Stimulated activated CD4-positive, alpha-beta T cell treated with anti-CD3 and anti-CD28 coated beads, Interleukin-4, amount 100 ng/mL, for 48 hours (primary cell): ENCODE data around the gene CDX1.
A peak's percentile ranks its signal among the peaks of the same experiment; 100 is the strongest.

Source experiments
- DNase-seq, 2 donors: peaks; one replicate each; pipeline ENCODE4 v3.0.0-alpha.2; 2020; ENCODE audit warnings: low read depth in 2 of 2

Gene CDX1

DNA sequence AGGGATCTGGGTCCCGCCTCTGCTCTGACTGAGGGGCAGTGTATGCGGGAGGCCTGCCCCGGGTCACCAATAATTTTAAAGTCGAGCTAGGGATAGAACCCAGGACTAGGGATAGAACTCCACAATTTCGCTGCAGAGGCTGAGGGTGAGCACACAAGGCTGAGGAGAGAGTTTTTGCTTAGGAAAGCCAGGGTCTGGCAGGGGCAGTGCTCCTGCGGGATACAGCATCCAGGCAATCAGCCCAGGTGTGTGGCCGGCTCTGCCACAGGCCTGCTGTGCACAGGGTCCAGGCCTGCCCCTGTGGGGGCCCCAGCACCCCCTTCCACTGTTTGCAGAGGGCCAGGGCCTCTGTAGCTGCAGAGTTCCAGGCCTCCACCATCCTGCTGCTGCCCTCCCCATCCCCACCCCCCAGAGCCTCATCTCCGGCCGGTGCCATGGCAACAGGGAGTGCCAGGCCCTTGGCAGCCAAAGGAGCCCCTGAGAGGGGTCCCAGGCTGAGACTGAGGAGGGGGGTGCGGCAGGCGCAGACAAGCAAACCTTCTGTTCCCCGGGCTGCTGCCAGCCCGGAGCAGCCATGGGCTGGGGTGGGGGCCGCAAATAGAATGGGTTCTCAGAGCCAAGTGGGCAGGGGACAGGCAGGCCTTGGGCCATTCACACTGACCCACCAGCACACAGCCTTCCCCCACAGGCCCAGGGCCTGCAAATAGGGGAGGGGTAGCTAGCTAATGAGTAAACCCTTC, 19.5 kb upstream of the CDX1 start:
- DNase-seq: no peak

DNA sequence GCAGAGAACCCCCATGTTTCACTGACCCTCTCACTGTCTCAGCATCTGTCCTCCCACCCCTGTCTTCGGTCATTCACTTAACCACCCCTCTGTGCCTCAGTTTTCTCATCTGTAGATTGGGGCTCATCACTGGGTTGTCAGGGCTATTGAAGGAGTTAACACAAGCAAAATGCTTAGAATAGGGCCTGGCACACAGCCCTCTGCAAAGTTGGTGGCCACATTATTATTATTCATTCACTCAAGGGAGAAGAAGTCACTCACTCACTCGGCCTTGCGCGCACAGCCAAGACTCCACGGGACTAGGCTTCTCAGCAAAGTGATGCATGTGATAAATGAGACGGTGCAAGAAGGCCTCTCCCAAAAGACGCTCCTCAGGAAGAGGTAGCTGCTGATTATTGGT, 18.9 kb upstream of the CDX1 start:
- no peak for DNase-seq

DNA sequence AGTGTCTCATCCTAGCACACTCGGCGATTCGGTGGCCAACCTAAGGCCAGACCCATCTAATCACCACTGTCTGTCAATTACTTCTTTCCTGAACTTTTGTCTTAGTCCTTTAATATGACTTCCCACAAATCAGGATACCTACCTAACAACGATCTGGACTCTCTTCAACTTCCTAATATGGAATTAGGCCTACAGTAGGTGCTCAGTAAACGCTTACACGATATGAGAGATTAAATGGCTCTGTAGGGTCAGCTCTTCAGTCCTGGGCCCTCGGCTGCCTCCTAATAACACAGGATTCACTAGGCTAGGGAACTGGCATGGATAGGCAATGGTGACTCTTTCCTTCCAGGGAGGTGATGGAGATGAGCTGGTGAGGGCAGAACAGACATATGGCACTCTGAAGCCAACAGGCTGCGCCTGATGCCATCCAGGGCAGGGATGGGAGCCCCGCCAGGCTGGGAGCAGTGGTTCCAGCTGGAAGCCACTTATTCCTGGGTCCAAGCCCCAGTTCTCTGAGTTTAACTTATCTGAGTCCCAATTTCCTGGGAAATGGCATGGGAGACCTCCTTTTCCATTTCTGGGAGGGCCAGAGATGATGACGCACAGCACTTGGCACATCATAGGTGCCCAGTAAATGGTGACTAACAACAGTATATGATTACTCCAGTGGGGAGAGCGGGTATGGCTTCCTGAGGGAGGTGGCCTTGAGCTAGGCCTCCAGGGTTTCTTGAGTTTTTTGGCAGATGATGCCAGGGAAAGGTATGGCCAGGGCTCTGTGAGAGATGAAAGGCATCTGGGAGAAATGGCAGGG, 18.3 kb upstream of the CDX1 start:
- no peak for DNase-seq

DNA sequence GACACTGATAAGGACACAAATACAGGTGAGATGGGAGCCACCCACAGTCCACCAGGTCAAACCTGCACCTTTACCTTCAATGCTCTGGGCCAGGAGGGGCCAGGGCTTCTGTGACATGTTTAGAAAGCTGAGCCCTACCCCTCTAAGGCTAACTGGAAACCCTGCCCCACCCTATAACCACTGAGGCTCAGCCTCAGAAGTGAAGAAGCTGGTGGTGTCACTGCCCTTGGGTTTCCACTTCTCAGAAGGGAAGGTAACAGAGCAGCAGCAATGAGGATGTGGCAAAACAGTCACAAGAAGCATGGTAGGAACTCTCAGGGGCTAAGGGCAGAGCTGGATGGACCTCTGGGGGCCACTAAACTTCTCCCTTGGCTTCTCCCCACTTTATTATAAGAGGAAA, 17.0 kb upstream of the CDX1 start:
- no peak for DNase-seq

DNA sequence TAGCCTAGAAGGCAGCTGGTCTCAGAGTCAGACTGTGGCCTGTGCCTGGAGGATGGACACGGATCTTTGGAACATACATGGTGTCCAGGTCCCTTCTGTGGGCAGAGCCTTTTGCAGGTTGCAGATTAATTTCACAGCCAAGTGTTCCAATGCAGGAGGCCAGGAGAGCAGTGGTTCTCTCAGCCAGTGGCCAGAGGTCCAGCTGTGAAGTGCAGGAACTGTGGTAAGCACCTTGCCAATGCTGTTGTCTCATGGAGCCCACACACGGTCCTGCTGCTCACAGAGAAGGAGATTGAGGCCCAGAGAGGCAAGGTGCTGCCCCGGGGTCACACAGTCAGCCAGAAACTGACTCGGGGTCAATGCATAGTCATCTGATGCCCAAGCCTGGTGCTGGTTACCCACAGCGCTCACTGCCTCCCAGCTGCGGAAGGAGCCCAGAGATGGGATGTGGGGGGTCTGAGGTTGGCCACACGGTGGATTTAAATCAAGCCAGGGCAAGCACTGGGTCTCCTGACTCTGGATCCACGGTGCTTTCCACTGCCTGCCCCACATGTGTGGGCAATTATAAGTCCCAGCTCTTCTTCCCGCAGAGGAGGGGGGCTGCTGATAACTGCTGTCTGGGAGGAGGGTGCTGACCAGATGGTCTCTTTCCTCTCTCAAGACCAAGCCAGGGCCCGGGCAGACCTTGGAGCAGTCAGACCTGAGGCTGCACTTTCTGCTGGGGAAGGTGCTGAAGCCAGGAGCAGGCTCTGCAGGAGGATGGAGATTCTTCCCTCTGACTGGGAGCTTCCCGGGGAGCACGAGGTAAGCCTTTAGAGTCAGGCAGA, 13.7 kb upstream of the CDX1 start:
- no peak for DNase-seq

DNA sequence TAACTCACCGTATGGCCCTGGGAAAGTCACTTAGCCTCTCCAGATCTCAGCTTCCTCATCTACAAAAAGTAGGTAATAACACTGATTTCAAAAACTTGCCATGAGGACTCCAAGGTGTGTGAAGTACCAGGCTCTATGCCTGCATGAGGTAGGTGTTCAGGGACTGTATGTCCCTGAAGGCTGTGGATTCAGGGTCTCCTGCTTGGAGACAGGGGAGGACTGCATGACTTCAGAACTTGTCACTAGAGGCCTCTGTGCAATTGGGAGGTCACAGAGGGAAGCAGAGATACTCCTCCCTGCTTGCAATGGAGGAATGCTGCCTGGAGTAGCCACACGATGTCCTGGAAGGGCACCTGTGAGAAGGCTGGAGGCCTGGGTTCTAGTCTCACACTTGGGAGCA, 13.1 kb upstream of the CDX1 start:
- no peak for DNase-seq

DNA sequence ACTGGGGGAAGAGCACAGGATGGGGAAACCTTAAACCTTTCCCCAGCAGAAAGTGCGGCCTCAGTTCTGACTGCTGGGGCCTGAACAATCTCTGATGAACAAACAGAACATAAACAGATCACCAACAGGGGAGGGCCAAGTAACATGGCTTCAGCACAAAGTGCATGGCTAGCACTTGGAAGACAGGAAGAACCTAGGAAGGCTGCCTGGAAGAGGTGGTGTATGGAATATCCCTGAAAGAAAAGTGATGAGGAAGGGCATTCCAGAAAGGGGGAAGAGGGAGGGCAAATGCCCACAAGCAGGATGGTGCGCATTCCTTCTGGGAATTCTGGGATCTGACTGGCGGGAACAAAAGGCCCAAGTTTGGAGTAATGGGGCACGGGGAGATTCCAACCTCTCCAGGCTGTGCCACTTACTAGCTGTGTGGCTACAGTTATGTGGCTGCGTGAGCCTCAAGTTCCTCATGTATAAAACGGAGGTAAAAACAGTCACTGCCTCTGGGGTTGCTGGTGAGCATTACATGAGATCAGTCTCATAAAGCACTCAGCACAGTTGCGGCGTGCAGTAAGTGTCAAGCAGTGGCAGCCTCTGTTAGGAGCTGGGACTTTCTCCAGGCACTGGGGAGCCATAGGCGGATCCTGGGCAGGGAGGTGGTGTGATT, 12.5 kb upstream of the CDX1 start:
- no peak for DNase-seq

DNA sequence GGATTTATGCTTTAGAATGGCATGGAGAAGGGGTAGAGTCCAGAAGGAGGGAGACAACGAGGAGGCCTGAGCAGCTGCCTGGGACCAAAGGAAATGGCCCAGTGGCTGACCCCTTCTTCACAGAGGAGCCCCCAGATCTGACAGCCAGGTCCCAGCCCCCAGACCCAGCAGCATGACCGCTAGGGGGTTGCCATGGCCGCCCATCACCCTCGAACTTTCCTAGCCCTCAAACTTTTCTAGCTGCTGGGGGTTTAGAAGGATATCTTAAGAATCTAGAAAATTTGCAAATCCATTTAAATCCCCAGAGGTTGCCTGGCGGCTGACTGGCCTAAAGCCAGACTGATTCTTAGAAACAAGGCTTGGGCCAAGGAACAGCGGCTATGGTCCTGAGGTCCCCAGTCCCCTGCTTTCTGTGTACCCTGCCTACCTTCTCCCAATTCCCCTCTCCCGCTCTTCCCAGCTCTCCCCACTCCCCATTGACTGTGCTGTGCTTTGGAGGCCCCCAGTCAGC, 11.9 kb upstream of the CDX1 start:
- no peak for DNase-seq

DNA sequence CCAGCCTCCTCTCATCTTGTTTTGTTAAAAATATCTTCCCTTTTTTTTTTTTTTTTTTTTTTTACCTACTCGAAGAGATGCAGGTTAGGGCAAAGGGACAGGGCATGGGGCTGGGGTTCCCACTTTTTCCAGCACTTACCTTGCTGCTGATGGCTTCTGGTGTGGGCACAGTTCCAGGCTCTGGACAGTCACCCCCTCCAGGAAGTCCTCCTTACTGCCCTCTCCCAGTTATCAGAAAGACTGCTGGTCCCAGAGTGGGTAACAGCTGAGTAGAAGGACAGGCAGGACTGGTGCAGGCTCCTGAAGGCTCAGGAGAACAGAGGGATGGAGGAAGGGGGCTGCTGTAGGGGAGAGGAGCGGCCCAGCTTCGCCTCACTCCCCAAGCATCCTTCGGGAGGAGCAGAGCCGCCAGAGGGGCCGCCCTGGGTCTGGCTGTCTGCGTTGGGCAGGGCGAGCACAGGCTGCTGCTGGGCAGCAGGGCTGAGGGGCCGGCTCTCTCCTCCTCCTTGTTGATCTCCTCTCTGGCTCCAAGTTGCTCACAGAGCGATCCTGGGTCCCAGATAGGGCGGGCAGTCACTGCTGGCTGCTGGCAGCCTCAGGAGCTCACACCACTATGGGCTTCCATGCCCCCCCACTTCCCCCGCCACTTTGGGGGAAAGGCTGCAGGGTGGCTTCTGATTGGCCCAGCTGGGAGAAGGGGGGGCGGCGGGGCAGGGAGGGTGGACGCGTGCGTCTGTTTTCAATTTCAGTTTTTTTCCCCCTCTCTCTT, 11.1 kb upstream of the CDX1 start, which contains the start of gene PDGFRB:
Gene PDGFRB, minus strand, starts transcription at position 588 of the 769 bp plus-strand sequence. CDS start 18,798 bp downstream, outside the sequence.
- DNase-seq: peak in 1 of 2 donors; percentile 5

DNA sequence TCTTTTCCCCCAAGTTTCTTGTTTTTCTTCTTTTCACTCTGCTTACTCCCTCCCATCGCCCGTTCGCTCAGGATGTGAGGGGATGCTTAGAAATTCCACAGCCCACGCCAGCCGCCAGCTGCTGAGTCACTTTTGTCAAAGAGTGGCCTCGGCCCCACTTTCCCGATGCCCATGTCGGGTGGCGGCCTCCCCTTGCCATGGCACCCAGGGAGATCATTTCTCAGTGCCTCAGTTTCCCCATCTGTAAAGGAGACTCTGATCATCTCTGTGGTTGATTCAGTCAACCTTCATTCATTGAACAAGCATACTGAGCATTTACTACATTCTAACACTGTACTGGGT, 10.6 kb upstream of the CDX1 start:
- DNase-seq: no peak

DNA sequence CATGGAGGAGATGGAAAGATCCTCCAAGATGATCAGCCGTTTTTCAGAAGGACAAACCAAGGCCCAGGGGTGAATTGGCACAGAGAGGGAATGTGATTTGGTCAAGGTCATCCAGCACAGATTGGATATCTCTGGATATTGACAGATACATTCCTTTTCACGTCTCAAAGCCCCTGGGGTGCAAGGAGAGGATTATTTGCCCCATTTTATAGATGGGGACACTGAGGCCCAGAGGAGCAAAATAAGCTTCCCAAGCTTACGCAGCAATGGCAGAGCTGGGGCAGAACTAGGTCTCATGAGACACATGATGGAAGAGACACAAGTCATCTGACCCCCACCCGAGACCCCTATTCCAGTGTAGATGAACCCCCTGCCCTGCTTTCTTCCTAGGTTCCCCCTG, 10.0 kb upstream of the CDX1 start:
- DNase-seq: no peak

DNA sequence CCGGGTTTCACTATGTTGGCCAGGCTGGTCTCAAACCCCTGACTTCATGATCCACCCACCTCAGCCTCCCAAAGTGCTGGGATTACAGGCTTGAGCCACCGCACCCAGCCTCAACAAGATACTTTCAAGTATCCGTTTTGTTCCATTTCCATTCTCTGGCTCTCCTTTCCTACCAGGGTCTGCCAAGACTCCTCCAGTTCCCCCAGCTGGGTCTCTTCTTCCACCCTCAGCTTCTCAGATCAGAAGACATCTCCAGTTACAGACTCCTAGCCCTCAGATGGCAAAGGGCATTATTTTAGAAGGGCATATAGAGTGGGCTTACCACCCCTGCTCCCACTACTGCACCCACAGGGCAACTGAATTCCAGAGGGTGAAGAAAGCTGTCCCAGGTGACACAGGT, 9.4 kb upstream of the CDX1 start:
- no peak for DNase-seq

DNA sequence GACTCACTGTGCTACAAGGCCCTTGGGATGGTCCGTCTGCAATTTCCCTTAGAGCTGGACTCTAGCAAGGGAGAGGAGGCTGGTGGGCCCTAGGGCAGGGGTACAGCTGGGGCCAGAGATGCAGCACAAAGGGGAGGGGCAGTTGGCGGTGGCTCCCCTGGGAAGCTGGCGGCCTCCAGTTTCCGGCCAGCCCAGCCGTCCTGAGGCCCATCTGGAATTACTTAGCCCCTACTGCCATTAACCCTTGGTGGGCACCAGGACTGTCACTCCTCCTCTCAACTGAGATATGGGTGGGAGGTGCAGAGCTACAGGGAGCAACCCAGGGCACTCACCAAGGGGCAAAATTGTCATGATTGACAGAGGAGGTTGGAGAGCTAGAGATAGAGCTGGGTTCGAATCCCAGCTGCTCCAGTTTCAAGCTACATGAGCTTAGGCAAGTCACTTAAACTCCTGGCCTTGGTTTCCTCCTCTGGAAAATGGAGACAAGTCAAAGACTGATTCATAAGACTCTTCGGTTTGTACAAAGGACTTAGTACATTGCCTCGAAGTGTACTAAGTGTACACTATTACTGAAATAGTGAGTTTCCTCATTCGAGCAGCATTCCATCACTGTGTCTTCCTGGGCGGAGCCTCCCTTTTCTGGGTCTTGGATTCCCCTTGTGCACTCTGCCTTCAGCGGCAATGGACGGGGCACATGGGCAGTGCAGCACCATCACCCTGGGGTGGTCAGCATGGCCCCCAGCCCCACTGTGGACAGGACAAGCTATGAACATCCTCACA, 8.2 kb upstream of the CDX1 start:
- DNase-seq: no peak

DNA sequence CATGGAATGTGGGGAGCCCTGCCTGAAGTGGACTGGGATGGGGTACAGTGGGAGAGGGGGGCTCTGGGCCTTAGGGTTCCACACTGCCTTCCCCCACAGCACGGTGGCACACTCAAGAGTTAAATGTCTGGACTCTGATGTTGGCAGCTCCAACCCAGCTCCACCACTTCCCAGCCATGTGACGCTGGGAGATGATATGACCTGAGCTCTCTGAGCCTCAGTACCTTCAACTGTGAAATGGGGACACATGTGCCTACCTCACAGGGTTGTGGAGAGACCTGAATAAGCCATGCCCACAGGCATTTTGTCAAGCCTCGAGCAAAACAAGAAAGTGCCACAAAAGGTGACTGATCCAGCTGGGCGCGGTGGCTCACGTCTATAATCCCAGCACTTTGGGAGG, 7.5 kb upstream of the CDX1 start:
- DNase-seq: no peak

DNA sequence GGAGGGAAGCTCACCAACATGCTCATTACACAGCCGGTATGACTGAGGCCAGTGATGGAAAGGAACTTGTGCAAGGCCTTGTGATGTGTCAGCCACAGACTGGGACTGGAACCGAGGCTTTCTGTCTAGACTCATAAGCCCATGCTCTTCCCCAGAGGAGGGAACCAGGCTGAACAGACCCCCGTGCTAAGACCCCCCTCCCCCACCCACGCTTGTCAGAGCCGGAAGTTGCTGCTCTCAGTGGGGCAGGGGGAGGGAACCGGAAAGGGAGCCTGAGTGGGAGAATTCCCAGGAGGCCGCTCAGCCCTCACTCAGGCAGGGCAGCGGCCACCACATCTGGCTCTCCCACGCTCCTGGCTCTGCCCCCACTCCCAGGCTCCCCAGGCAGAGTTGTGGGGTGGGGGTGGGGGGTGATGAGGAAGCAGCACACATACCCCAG, 6.8 kb upstream of the CDX1 start:
- no peak for DNase-seq

DNA sequence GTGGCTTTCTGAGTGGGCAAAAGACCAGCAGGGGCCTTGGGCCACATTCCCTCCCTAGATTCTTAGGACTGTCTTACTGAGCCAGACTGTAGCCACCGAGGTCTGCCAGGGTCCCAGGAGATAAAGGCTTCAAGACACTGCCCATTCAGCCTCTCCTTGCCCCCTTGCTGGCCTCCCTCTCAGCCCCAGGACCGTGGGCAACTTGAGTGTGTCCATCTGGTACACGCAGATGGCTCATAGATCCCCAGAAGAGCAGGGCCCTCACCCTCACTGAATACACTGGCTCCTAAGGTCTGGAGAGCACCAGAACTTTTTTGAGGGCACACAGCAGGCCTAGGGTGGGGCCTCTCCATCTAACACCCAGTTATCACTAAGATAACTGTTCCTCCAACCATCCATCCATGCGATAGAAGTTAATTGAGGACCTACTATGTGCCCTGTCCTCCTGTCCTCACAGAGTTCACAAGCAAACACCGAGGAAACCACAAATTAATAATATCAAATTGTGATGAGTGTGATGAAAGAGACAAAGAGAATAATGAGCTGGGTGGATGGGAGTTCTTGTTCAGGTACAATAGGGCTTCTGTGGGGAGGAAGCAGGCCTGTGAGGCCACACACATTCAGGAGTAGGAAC, 6.0 kb upstream of the CDX1 start:
- no peak for DNase-seq

DNA sequence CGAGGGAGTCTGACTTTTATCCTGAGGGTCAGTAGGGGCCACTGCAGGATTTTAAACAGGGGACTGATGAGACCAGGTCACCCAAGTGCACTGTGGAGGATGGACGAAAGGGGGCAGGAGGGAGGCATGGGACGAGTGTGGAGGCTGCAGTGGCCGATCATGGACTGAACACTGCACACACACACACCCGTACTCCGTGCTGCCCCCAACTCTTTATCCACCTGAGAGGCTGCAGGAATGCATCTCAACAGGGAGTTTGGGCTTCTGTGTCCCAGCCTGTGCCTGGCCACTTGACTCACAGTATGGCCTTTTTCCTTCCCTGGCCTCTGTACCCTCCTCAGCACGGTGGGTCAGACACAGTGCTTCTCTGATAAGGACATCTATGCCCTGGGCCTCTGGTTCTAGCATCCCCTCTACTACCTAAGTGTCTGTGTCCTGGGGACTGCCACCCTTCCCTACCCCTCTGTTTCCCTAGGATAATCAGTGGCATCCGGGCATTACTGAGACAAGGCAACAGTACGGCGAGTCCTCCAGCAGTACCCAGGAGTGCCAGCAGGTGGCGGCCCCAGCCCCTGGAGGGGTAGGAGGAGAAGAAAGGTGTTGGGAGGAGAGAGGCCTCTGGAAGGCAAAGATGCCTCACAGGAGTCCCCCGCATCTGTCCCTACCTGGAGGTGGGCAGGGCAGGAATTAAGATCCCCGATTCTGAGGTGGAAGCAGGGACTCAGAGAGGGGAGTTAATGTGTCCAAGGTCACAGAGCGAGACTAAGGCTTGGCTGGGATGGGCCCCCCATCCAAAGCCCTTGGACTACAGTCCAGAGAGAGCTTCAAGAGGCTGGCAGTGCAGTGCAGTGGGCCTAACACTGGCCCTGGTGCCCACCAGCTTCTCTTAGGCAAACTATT, 5.1 kb upstream of the CDX1 start:
- DNase-seq: peak; percentile 68 to 91

DNA sequence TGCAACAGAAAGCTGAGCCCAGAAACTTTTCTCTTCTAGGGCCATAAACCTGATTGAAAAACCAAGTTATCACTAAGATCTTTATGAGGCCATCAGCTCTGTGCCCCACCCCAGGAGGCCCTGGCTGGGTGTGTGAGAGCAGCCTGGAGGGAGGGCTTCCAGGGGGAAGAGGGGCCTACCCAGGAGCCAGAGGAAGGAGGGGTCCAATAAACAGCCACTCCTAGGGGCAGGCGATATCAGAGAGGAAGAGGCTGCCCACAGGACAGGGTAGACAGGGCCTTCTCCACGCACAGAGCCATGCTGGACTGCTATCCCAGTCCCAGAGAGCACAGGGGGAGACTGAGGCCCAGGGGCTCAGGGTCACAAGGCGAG, 4.5 kb upstream of the CDX1 start:
- no peak for DNase-seq

DNA sequence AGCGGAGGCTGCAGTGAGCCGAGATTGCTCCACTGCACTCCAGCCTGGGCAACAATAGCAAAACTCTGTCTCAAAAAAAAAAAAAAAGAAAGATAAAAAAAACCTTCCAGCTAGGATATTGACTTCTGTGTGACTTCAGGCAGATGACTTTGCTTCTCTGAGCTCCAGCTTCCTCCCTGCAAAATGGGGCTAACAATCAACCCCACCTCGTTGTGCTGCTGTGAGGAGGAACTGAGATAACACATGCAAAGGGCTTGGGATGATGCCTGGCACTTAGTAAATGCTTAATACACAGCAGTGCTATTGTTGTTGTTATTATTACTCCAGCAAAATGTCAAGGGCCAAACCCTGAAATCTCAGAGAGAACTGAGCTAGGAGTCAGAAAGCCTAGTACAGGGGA, 3.5 kb upstream of the CDX1 start:
- no peak for DNase-seq
